Measurements from ENCODE around the gene ANTKMT.

DNA sequence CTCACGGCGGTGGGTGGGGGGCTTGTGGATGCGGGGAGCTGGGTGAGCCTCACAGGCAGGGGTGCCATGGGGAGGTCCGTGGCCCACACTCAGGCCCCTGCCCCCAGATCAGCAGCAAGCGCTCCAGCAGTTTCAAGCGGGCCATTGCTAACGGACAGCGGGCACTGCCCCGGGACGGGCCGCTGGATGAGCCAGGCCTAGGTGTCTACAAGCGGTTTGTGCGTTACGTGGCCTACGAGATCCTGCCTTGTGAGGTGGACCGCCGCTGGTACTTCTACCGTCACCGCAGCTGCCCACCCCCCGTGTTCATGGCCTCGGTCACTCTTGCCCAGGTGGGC, 44.4 kb upstream of the ANTKMT start:
- TF ChIP-seq, protein P1, sequence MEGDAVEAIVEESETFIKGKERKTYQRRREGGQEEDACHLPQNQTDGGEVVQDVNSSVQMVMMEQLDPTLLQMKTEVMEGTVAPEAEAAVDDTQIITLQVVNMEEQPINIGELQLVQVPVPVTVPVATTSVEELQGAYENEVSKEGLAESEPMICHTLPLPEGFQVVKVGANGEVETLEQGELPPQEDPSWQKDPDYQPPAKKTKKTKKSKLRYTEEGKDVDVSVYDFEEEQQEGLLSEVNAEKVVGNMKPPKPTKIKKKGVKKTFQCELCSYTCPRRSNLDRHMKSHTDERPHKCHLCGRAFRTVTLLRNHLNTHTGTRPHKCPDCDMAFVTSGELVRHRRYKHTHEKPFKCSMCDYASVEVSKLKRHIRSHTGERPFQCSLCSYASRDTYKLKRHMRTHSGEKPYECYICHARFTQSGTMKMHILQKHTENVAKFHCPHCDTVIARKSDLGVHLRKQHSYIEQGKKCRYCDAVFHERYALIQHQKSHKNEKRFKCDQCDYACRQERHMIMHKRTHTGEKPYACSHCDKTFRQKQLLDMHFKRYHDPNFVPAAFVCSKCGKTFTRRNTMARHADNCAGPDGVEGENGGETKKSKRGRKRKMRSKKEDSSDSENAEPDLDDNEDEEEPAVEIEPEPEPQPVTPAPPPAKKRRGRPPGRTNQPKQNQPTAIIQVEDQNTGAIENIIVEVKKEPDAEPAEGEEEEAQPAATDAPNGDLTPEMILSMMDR (IDR thresholded peaks at IDR 0.05; ENCODE audit: poor library complexity) = no peak
- TF ChIP-seq EZH2phosphoT487 (IDR thresholded peaks at IDR 0.05; ENCODE audit: low read depth, severe bottlenecking, unreplicated experiment) (no peak), EZH2 (IDR thresholded peaks at IDR 0.05; ENCODE audit: borderline replicate concordance) (no peak)
